HFF-Myc (cell line): ENCODE results near the gene RFC3.

Experiments used
- DNase-seq: peaks from one replicate; pipeline ENCODE4 v3.0.0-alpha.2; 2011; ENCODE audit warnings: low read depth; ENCODE audit errors: extremely low read depth
- H3K4me3 ChIP-seq: replicated peaks from 2 replicates; pipeline ENCODE4 v1.5.1; 2011; ENCODE audit warnings: low read depth, mild to moderate bottlenecking, control low read depth, low read length
- CTCF ChIP-seq: IDR thresholded peaks from 2 replicates; pipeline ENCODE4 v1.5.1; 2012; ENCODE audit warnings: mild to moderate bottlenecking, low read depth, low read length, control low read depth; ENCODE audit errors: missing control alignments

The RFC3 gene

DNA sequence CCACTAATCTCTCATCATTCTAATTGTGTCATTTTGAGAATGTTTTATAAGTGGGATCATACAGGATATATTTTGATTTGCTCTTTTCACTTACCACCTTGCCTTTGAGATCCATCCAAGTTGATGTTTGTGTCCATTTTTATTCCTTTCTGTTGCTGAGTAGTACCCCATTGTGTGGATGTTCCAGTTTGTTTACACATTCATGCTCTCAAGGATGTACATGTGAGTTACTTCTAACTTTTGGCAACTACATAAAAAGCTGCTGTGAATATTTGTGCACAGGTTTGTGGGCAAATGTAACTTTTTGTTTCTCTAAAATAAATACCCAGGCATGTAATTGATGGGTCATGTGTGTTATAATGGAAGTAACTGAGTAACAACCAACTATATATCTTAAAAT lies 64.9 kb downstream of the RFC3 start:
- no peak for DNase-seq
- TF ChIP-seq CTCF: no peak
- no peak overlapping the region for H3K4me3 ChIP-seq

- H3K4me3 ChIP-seq: no peak overlapping the region
- no peak for DNase-seq
- TF ChIP-seq CTCF: no peak
Observed at GRCh38 chr13:33884531-33885220, 66.7 kb downstream of the RFC3 start.
